PC-9 (cell line): ENCODE results near the gene MMD. TPM values are rescaled to one million over a fixed set of nuclear protein-coding genes. Genes with fewer than 3 reads are reported as not detected.

ENCODE experiments used
- BruUV-seq: library from RNA; stranded (reverse); fragments of 400-500 nt; replicated peaks from 2 replicates; lab custom pipeline; 2021; lab: Mats Ljungman, UMichigan
- CTCF ChIA-PET: fragments of 300-600 bp; sonication (Branson Sonifier 250); formaldehyde crosslinking; loops from one replicate; lab custom pipeline; 2022; ENCODE audit warnings: antibody characterized with exemption; lab: Charles Lee
- POLR2A ChIA-PET: fragments of 300-600 bp; sonication (Branson Sonifier 250); formaldehyde crosslinking; loops from one replicate; lab custom pipeline; 2022; ENCODE audit warnings: antibody characterized with exemption; ENCODE audit not compliant: unreplicated experiment; lab: Charles Lee
- DNase-seq, 2 experiments: peaks; one replicate each; pipeline versions ENCODE4 v3.0.0 to v3.0.0-alpha.2; 2015 to 2022; ENCODE audit warnings: mixed read lengths in 1 of 2
- H2AFZ ChIP-seq: fragments of 200-600 bp; sonication (generic); 2 replicates; pipeline ENCODE4 v1.8.1; 2017; ENCODE audit warnings: antibody characterized with exemption
- H3F3A ChIP-seq: fragments of 200-600 bp; sonication (generic); 2 replicates; pipeline ENCODE4 v1.8.1; 2017; ENCODE audit warnings: antibody characterized with exemption, mild to moderate bottlenecking, low read depth; ENCODE audit not compliant: insufficient read depth
- H3K27ac ChIP-seq: fragments of 200-600 bp; sonication (generic); 2 replicates; pipeline ENCODE4 v1.6.1; 2016; ENCODE audit warnings: mixed run types
- H3K27me3 ChIP-seq: fragments of 200-600 bp; sonication (generic); 2 replicates; pipeline ENCODE4 v1.6.1; 2016; ENCODE audit warnings: low read depth, mixed run types; ENCODE audit not compliant: insufficient read depth
- H3K36me3 ChIP-seq: fragments of 200-600 bp; sonication (generic); 2 replicates; pipeline ENCODE4 v1.6.1; 2016; ENCODE audit warnings: low read depth, mixed run types
- H3K4me1 ChIP-seq: fragments of 200-600 bp; sonication (generic); replicated peaks from 2 replicates; pipeline ENCODE4 v1.6.1; 2016; ENCODE audit warnings: mixed run types; ENCODE audit not compliant: insufficient read depth
- H3K4me2 ChIP-seq: fragments of 200-600 bp; sonication (generic); 2 replicates; pipeline ENCODE4 v1.6.1; 2017; ENCODE audit warnings: mixed run types
- H3K4me3 ChIP-seq: fragments of 200-600 bp; sonication (generic); 2 replicates; pipeline ENCODE4 v1.6.1; 2016; ENCODE audit warnings: mixed run types
- H3K79me2 ChIP-seq: fragments of 200-600 bp; sonication (generic); 2 replicates; pipeline ENCODE4 v1.6.1; 2017; ENCODE audit warnings: low read depth, mixed run types
- H3K9me2 ChIP-seq: fragments of 200-600 bp; sonication (generic); 2 replicates; pipeline ENCODE4 v1.8.1; 2017; ENCODE audit warnings: mild to moderate bottlenecking; ENCODE audit not compliant: insufficient read depth
- H3K9me3 ChIP-seq: fragments of 200-600 bp; sonication (generic); 2 replicates; pipeline ENCODE4 v1.8.1; 2016; ENCODE audit warnings: low read depth; ENCODE audit not compliant: insufficient read depth
- H4K20me1 ChIP-seq: fragments of 200-600 bp; sonication (generic); 2 replicates; pipeline ENCODE4 v1.8.1; 2017; ENCODE audit not compliant: insufficient read depth
- CTCF ChIP-seq: fragments of 200-600 bp; sonication (generic); conservative IDR thresholded peaks from 2 replicates; pipeline ENCODE4 v1.6.1; 2017; ENCODE audit warnings: mixed run types, antibody characterized with exemption, mild to moderate bottlenecking, moderate library complexity
- EZH2 ChIP-seq: fragments of 200-600 bp; sonication (generic); IDR thresholded peaks from 2 replicates; pipeline ENCODE4 v1.8.0; 2017; ENCODE audit warnings: antibody characterized with exemption, low read depth
- intact Hi-C: fragments of 100-400 bp; cut with micrococcal nuclease; formaldehyde crosslinking; loops from one replicate; pipeline ENCODE4 v1.10.0; 2022; ENCODE audit not compliant: unreplicated experiment
- total RNA-seq: library from RNA; stranded (reverse); gene quantifications from 2 replicates; pipeline ENCODE4 v1.2.3, GENCODE V29; 2021

The MMD gene
- total RNA-seq, 1 experiment from 2014 or later = 7.2 TPM

GRCh38 chr17:55386796-55387332, 34.8 kb downstream of the MMD start:
- no peaks in the 10 kb centered on the region for H4K20me1 ChIP-seq

DNA sequence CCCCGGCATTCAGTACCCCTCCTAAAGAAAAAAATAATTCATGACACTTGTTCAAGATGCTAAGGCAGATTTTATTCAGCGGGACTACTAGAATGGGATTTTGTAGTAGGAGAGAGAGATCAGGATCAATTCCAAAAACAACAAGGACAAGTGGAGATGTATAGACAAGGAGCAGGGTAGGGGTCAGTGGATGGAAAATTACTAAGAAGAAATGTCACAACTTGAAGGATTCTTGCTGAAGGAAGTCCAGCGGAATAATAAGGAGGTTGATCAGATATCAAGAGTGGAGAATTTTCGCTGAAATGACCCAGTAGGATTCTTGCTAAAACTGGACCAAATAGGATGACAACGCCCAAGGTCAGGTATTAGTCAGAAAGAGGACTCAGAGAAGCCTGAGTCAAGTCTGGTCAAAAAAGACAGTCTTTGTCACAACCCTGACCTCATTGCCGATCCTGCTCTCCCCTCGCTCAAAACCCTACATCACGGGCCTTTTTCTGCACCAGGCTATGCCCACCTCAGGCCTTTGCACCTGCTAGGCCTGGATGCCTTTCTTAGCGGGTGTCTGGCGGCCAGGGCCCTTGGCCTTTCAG, 36.9 kb downstream of the MMD start:
- POLR2A ChIA-PET = no interaction called here

More at GRCh38 chr17:55386796-55387332, 34.8 kb downstream of the MMD start:
- ChIA-PET CTCF (no interaction called here), POLR2A (no interaction called here)
- H2AFZ ChIP-seq = no peak overlapping the region
- H3K4me3 ChIP-seq = no peak overlapping the region
- DNase-seq = peak in 1 of 2 experiments; percentile 61
- H3K79me2 ChIP-seq = no peaks in the 10 kb centered on the region
- H3K27ac ChIP-seq = no peak overlapping the region
- H3K9me3 ChIP-seq = no peaks in the 10 kb centered on the region
- no peaks in the 10 kb centered on the region for H3K27me3 ChIP-seq
- no peaks in the 10 kb centered on the region for H3K9me2 ChIP-seq
- TF ChIP-seq CTCF (no peak), EZH2 (no peak)
- H3K4me2 ChIP-seq = no peak overlapping the region
- H3F3A ChIP-seq = no peaks in the 10 kb centered on the region
- H3K36me3 ChIP-seq = no peaks in the 10 kb centered on the region
- no TSS peak for BruUV-seq
- intact Hi-C loops = no loop called here
- 0 out of 2 replicates have a peak, but pooled peaks cover 4% of the 10 kb centered on the region for H3K4me1 ChIP-seq

More for the DNA sequence above, 36.9 kb downstream of the MMD start:
- Histone ChIP-seq H3K27me3 (no peaks in the 10 kb centered on the region), H3F3A (no peaks in the 10 kb centered on the region), H3K4me1 (0 out of 2 replicates have a peak, but pooled peaks cover 4% of the 10 kb centered on the region), H3K4me3 (no peak overlapping the region), H3K9me3 (no peaks in the 10 kb centered on the region), H3K4me2 (no peak overlapping the region), H3K79me2 (no peaks in the 10 kb centered on the region), H3K27ac (no peak overlapping the region), H2AFZ (no peak overlapping the region), H3K9me2 (no peaks in the 10 kb centered on the region), H3K36me3 (no peaks in the 10 kb centered on the region), H4K20me1 (no peaks in the 10 kb centered on the region)
- CTCF ChIA-PET = no interaction called here
- no peak for TF ChIP-seq EZH2
- no peak for TF ChIP-seq CTCF
- intact Hi-C loops = no loop called here
- BruUV-seq = no TSS peak
- no peak for DNase-seq
